Neural progenitor cell (in vitro differentiated cells): ENCODE measurements around the gene NFASC.

Experiments
- EZH2 ChIP-seq: fragments of 200-600 bp; sonication (generic); IDR thresholded peaks from 2 replicates; pipeline ENCODE4 v1.6.1; 2017; ENCODE audit warnings: antibody characterized with exemption, mild to moderate bottlenecking, moderate library complexity
- EZH2phosphoT487 ChIP-seq: fragments of 200-600 bp; sonication (generic); IDR thresholded peaks from 2 replicates; pipeline ENCODE4 v1.6.1; 2017; ENCODE audit warnings: antibody characterized with exemption
- TF ChIP-seq, protein P1 (sequence below): fragments of 200-600 bp; sonication (generic); IDR thresholded peaks from 2 replicates; pipeline ENCODE4 v1.5.1; 2017; ENCODE audit warnings: antibody characterized with exemption, mild to moderate bottlenecking

DNA sequence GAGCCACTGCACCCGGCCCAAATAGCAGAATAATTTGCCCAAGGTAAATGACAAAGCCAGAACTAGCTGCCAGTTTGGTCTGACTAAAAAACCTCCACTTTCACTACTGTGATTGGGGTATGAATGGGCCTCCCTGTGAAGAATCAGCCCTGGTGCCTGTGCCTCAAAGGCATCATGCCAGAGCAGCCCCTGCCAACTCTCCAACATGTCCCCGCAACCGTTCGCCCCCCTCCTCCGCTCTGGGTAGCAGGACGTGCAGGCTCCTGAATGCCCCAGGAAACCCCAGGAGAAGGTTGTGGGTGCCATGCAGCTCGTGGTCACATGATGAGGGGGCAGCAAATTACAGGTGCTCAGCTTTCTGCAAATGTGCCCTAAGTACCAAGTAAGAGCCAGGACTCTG lies 157.7 kb downstream of the NFASC start:
- TF ChIP-seq, protein P1, sequence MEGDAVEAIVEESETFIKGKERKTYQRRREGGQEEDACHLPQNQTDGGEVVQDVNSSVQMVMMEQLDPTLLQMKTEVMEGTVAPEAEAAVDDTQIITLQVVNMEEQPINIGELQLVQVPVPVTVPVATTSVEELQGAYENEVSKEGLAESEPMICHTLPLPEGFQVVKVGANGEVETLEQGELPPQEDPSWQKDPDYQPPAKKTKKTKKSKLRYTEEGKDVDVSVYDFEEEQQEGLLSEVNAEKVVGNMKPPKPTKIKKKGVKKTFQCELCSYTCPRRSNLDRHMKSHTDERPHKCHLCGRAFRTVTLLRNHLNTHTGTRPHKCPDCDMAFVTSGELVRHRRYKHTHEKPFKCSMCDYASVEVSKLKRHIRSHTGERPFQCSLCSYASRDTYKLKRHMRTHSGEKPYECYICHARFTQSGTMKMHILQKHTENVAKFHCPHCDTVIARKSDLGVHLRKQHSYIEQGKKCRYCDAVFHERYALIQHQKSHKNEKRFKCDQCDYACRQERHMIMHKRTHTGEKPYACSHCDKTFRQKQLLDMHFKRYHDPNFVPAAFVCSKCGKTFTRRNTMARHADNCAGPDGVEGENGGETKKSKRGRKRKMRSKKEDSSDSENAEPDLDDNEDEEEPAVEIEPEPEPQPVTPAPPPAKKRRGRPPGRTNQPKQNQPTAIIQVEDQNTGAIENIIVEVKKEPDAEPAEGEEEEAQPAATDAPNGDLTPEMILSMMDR = no peak
- TF ChIP-seq EZH2 = no peak
- TF ChIP-seq EZH2phosphoT487 = no peak
